GM21381 (cell line): ENCODE measurements around the gene RTN4R.
"Not testable (repeated sequence)": the region's sequence is repeated elsewhere in the genome, so short reads cannot be mapped to it uniquely, and the experiment has no call there.

Experiments
- ATAC-seq: cut with Tn5 transposase; IDR thresholded peaks from one replicate; pipeline ENCODE4 v1.9.1; 2021; ENCODE audit warnings: mild to moderate bottlenecking, moderate library complexity; ENCODE audit not compliant: unreplicated experiment

The RTN4R gene

DNA sequence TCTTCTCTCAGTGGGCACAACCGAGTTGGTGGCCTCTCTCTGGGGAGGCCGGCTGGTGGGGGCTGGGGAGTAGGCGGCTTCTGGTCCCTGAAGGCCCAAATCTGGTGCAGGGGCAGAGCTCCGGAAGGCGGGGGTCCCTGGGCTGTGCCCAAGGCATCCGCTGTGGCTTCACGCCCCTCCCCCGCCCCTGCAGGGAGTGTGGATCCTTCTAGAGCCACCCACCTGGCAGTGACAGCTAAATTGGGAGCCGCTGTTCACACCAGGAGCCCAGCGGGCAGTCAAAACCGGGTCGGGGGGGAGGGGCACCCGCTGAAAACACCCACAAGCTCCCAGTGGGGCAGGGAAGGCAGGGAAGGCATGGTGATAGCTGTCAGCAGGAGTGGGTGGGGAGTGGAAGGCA, 4.6 kb upstream of the RTN4R start:
- no peak for ATAC-seq

DNA sequence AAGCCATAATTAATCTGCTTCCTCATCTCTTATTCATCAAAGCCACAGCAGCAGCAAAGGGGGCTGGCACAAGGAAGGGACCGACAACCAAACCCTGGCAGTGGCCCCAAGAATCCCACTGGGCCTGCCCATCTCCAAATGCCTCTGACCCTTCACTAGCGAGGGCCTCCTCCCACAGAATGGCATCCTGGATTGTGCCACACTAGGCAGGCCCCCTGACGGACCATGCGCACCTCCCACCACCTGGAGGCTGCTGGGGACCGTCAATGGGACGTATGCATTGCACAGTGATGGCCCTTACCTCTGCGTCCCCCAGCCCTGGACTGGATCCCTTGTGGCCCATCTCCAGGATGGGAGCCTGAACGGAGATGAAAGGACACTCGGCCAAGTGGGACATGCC, 4.1 kb upstream of the RTN4R start:
- no peak for ATAC-seq

DNA sequence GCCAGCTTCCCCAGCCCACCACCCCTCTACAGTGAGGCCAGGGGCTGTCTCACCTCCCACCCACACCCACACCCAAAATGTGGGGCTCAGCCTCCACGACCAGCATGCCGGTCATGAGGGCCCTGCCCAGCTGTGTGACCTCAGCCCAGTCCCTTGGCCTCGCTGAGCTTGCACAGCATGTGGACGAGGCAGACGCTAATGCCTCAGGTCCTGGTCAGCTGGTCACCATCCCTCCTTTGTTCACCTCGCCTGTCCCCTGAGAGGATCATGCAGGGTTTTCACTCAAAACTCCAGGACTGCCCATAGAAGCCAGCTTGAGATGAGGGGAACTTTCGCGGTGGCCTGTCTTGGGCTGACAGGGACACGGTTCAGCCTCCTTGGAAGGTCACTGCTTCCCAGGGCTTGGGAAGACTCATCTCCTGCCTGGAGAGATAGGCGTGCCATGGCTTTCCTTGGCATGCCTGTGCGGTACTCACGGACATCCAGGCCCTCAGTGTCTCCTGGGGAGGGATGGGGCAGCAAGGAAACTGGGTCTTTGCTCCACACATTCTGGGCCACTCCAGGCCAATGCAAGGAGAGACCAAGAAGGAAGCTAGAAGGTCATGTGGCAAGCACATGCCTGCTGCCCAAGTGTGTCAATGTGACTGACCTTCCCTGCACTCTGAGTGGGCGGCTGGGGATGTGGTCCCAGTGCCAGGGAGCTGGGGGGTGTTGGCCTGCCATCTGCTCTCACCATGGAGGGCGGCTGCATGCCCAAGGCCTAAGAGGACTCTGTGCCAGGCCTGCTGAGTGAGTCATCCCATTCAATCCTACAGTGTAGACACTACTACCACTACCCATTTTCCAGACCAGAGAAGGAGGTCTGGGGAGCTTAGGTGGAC, 3.2 kb upstream of the RTN4R start:
- no peak for ATAC-seq

GRCh38 chr22:20270190-20271113, 2.3 kb upstream of the RTN4R start:
- ATAC-seq, result not testable (repeated sequence)

- ATAC-seq, result not testable (repeated sequence)
These were observed 1.6 kb upstream of the RTN4R start for GRCh38 chr22:20269673-20270072.

DNA sequence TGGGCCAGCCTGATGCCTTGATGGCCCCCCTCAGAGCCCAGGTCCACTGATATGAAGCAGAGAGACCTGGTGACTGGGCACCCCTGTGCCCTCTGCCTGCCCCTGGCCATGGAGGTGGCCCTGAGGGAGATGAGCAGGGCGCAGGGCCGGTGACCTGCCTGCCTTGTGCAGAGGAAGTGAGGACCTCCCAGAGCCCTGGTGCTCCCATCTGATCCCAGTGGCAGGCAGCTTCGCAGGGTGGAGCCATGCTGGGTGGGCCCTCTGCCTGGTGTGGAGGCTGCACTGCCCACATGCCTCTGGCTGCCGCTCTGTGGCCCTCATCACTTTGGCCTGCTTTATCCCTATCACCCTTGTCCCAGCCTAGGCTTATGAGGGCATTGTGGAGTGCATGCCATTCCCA, 1.1 kb upstream of the RTN4R start:
- ATAC-seq, result not testable (repeated sequence)

DNA sequence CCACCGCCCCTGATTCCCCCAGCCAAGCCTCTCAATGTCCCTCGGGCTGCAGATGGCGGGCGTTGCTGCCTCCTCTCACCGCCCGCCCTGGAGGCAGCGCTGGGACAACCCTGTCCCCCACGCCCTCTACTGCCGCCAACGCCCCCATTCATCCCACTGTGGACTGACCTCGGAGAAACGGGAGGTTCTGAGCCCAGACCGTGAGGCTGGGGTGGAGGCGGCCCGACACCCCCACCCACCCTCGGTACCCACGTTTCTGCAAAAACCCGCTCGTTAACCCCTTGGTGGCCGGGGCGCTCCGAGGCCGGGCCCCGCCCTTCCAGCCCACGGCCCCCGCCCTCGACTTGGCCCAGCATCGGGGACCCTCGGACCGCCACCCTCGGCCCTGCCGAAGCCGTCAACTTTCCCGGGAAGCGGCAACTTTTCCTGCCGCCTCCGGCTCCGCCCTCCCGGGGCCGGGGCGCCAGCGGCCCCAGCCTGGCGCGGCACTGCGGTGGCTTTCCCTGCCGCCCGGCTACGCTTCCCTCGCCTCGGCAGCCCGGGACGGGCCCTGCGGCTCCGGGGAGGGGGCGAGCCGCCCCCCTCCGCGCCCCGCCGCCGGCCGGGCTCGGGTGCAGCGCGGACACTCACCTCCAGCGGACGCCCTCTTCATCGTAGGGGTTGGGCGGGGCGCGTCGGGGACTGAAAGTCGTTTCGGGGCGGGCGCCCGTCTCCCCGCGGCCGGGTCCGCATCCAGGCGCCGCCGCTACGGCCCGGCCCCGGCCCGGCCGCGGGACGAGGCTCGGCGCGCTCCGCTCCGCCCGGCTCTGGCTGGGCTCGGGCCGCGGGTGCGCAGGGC, 458 bp downstream of the RTN4R start:
- no peak for ATAC-seq

DNA sequence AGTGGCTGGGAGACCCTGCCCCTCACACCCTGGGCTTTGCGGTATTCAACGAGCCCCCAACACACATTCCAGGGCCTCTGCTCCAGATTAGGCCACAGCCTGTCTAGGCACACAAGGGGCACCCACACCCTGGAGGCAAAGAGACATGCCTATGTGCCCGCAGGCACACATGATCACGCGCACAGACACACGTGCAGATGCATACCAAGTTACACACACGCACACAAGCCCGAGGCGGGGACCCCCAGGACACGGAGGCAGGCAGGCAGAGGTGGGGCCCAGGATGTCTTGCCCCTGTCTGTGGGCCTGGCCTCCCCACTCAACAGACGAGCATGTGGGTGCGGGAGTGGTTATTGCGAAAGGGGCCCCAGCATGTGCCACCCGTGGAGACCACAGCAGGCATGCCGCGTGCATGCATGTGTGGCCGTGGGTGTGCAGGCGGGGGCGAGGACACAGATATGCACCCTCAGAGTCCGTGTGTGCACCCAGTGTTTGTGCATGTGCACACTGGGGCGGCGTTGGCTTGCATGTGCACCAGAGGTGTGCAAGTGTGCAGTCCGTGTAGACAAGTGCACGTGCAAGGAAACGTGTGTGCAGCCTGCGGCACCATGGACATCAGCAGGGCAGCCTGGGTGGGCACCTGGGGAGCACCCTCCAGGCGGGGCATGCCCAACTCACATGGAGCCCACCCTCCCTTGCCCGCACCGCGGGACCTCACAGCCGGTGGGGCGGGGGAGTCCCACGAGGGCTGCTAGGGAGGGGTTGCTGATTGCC, 1.3 kb downstream of the RTN4R start:
- ATAC-seq, result not testable (repeated sequence)

- not testable (repeated sequence) for ATAC-seq
These were observed 2.1 kb downstream of the RTN4R start for GRCh38 chr22:20265772-20266666.

DNA sequence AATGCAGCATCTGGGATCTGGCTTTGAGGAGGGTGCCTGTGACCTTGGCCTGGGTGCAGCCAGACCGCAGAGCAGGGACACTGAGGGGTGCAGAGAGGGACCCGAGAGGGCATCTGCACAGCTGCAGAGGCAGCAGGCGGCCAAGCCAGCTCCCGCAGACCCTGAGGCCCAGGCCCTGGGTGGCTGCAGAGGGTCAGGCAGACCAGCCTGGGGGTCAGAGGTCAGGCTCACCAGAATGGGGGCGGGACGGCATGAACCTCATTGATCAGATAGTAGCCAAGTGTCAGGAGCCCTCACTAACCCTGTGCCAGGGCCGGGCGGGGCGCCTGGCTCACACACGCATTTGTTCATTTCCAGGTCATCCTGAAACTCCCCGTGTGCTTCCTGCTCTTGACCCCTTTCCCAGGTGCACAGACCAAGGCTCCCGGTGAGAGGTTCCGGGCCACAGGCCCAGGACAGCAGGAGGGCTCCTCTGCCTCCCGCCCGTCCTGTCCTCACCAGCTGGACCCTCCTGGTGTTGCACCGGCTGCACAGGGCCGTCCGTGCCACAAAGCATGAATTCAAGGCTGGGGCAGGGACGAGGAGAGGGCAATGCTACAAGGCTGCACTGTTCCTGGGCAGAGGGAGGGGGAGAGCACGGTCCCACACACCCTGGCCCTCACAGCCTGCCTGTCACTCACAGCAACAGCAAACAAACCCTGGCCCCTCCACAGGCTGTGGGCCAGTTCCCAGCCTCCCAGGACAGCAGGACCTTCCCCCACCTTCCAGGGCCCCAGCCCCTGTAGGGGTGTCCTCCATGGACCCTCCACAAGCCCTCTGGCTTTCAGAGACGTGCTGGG, 3.3 kb downstream of the RTN4R start:
- no peak for ATAC-seq

GRCh38 chr22:20263404-20264281, 4.5 kb downstream of the RTN4R start:
- not testable (repeated sequence) for ATAC-seq

DNA sequence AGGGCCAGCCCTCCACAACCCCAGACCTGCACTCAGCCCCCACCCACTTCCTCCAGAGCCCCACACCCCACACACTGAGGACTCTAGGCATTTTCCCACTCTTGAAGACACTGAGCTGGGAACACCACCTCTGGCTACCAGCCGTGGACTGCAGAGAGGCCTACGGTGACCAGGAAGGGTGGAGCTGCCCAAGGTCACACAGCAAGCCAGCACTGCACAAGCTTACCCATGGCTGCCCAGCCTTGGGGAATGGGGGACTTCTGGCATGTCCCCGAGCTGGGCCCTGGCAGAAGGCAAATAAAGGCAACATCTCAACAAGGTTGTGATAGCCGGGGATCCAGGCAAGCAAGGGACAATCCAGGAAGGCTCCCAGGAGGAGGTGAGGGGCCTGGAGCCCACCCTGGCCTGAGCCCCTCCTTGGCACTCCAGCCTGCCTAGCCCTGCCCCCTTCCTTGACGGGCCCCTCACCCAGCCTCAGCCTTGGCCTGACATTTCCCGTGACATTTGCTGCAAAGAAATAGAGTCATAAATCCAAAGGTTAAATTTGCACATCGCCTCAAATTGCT, 5.5 kb downstream of the RTN4R start:
- ATAC-seq, result no peak

DNA sequence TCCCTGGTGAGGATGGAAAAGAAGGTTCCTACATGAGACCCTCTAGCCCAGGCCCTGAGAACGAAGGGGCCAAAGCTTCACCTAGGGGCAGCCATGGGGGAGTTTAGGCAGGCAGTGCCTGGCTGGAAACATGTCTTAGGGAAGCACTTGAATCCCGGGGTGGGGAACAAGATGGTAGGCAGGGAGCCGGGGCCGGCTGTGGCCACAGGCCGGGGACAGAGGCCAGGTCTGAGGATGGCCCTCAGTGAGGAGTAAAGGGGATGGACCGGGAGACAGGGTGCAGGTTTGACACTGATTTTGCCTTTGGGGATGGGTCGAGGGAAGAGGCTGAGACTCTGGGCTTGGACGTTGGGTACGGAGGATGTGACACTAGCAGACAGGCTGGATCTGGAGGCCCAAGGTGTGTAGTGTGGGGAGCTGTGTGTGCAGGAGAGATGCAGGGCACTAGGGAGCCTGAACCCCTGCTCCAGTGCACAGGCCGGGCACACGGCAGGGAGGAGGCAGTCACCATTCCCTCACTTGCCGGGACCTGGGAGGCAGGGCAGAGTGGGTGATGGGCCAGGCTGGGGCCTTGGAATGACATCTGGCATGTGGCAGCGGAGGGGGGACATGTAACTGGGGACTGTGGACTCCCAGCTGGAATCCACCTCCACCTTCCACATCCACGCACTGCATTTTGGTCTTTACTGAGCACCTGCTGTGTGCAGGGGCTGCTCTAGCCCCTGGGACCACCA, 6.1 kb downstream of the RTN4R start:
- ATAC-seq, result no peak

DNA sequence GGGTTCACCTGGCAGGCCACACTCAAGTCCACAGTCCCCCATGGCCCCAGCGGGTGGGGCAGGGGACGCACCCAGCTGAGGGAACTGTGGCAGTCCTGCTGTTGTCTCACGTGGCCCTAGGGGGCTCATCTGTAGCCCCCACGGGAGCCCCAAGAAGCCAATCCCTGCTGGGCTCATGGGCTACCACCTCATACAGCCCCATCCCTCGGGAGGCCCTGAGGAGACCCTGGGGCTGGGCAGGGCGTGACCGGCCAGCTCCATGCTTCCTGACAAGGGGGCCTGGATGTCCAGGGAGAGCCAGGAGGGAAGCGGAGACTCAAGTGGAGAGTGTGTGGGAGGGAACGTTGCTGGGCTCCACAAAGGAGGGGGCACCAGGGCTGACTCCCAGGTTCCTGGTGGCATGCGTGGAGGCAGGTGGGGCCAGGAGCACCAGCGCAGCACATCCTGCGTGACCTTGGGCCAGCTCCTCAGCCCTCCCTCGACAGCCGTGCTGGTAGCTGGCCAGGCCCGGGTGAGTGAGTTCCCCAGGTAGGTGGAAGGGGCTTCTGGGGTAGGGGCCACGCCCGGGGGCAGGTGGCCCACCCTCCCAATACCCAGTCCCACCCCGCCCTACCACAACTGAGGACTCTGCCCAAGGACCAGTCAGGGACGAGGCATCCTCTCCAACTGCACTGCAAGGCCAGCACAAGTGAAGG, 7.9 kb downstream of the RTN4R start:
- no peak for ATAC-seq

GRCh38 chr22:20259327-20259688, 8.8 kb downstream of the RTN4R start:
- ATAC-seq, result no peak
